GM18511 (cell line): ENCODE results near the gene PABPN1L.

Source experiments
- ATAC-seq: cut with Tn5 transposase; IDR thresholded peaks from one replicate; pipeline ENCODE4 v1.9.1; 2021; ENCODE audit warnings: mild to moderate bottlenecking, moderate library complexity; ENCODE audit not compliant: unreplicated experiment

Gene PABPN1L

DNA sequence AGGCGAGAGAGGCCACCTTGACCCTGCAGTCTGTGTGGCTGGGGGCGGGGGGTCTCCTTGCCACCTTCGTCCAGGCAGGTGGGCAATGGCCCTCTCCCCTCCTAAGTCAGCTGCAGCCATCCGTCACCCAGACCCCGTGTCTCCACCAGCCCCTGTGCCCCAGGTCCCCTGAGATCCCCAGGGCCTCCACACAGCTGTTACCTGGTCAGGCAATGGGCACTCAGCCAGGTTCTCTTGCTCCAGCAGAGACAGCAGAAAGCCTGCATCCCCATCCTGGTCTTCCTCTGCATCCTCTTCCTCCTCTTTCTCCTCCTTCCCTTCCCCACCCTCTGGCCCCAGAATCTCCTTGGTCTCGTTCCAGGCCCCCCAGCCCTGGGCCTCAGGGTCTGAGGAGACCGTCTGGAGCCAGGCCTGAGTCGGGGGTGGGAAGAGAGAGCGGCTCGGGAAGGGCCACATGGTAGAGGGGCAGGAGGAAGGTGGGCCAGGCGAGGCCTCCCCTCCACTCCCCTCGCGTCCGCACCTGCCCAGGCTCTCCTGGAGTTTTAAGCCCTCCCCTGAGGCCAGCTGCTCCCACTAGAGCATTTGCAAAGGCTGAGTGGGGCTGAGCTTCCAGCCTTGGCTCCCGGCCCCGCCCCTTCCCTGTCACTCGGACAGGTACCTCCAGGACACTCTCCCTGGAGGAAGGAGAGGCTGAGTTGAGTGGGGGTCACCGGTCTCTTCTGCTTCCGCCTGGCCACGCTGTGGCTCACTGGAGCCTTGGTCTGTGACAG lies at the start of gene PABPN1L:
PABPN1L (minus strand) TSS at position 510 of the 770 bp plus-strand sequence; CDS start at position 456, 54 bp downstream.
- ATAC-seq = no peak

DNA sequence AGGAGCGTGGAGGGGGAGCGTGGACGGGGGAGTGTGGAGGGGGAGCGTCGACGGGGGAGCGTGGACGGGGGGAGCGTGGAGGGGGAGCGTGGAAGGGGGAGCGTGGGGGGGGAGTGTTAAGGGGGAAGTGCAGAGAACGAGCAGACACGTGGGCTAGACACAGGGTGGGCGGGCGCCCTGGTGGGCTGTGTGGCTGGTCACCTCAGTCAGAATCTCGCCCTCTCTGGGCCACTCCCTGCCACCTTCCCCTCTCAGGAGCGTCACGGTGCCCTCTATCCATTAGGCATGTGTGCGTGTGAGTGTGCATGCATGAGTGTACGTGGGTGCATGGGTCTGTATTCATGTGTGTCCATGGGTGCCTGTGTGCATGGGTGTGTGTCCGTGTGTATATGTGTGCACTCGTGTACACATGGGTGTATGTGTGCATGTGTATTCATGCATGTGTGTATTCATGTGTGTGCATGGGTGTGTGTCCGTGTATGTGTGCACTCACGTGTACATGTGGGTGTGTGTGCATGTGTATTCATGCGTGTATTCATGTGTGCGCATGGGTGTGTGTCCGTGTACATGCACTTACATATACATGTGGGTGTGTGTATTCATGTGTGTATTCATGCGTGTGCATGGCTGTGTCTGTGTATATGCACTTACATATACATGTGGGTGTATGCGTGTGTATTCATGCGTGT lies 49.3 kb upstream of the PABPN1L start:
- ATAC-seq = no peak

GRCh38 chr16:88914750-88915368 lies 48.4 kb upstream of the PABPN1L start:
- ATAC-seq = no peak

DNA sequence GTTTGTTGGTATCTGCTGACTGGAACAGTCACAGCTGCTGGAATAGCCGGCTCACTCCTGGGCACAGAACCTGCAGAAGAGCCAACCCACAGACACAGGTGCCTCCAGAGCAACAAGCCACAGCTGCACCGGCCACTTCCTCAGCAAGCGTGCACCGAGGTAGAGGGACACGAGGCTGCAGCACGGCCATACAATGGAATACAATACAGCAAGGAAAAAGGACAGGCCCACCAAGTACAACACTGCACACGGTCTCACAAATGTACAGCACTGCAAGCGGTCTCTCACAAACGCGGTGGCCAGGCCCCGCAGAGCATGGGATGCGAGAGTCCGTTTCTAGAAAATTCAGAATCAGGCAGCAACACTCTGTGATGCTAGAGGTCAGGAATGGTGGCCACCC lies 47.4 kb upstream of the PABPN1L start:
- ATAC-seq = no peak

GRCh38 chr16:88913001-88913612 lies 46.6 kb upstream of the PABPN1L start:
- no peak for ATAC-seq

DNA sequence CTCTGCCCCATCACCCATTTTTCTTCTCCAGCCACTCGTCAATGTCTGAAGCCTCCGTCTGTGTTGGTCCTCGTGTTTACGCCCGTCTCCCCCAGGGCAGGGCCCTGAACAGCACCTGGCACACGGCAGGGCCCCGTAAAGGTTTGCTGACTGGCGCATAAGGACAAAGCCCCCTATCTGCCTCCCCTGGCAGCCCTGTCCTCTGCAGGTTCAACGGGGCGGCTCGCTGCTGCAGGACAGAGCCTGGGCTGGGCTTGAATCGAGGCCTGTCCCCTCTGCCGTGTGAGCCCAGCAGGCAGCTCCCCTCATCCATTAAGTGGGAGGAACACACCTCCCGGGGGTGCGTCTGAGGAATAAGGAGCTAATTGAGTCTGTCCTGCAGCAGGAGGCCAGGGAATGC lies 46.1 kb upstream of the PABPN1L start:
- ATAC-seq = no peak

DNA sequence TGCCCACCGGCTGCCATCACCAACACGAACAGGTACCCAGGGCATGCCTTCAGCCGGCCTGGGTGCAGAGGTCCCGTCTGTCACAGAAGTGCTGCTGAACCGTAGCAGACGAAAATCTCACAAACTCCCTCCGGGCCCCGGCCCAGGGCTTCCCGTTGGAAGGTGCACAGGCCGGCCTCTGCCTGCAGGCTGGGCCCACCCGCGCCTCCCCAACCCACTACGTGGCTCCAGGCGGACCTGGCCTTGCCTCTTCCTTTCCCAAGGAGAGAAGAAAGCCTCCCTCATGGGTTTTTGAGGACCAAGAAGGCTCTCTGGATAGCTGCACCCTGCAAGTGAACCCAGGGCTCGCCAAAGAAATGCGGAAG lies 45.5 kb upstream of the PABPN1L start:
- no peak for ATAC-seq

- no peak for ATAC-seq
These were observed 44.9 kb upstream of the PABPN1L start for GRCh38 chr16:88911136-88911945.

- ATAC-seq = no peak
These were observed 44.0 kb upstream of the PABPN1L start for GRCh38 chr16:88910284-88911135.

- no peak for ATAC-seq
These were observed 43.2 kb upstream of the PABPN1L start for GRCh38 chr16:88909431-88910210.

DNA sequence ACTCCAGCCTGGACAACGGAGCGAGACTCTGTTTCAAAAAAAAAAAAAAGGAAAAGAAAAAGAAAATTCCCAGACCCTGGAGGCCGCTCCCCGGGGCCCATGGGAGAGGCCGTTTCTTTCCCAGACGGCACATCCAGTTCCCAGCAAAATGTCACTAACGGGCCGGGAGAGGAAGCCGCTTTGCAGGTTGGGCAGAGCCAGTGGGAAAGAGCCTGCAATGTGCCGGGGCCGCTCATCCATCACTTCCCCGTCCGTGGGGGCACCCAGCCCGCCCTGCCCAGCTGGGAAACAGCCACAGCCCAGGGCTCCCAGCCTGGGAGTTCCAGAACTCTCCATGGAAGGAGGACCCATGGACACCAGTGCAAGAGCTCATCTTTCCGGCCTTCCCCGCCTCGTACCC lies 41.8 kb upstream of the PABPN1L start:
- ATAC-seq = no peak

- ATAC-seq = no peak
These were observed 41.3 kb upstream of the PABPN1L start for GRCh38 chr16:88907768-88908167.

DNA sequence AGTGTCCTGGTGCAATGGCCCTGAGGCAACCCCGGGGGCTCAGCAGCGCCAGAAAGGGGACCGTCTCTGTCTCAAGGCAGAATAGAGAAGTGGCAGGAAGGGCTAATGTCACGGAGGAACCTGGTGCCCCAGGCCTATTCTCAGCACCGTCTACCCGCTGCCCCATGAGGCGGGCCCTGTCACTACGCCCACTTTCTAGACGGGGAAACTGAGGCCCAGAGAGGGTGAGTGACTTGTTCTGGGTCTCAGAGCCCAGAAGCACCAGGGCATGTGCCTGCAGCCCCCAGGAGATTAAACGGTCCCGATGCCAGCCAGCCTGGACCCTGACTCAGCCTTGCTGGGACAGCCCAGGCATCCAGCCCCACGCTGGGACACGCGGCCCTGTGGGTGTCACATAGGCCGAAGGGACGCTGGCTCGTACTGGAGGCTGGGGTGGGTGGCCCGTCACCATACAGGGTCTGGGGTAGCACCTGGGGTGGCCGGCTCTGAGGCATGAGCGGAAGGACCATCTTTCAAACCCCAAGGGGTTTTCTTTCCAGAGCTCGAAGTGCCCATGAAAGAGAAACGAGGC lies 40.2 kb upstream of the PABPN1L start:
- no peak for ATAC-seq

DNA sequence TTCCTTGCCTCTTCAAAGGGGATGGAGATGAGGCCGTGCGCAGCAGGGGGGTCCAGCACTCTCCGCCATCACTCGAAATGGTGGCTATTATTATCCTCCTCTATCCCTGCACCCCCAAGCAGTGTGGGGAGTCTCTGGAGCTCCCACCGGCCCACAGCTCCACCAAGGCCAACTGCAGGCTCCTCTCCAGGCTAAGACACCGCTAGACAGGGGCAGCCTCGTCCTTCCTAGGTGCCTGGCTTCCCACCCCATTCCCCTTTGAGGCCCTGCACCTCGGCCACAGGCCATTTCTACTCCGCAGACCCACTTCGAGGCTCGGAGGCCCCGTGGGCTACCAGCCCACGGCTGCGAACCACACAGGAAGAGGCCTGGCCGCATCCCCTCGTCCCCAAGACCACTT lies 39.6 kb upstream of the PABPN1L start:
- ATAC-seq = no peak

DNA sequence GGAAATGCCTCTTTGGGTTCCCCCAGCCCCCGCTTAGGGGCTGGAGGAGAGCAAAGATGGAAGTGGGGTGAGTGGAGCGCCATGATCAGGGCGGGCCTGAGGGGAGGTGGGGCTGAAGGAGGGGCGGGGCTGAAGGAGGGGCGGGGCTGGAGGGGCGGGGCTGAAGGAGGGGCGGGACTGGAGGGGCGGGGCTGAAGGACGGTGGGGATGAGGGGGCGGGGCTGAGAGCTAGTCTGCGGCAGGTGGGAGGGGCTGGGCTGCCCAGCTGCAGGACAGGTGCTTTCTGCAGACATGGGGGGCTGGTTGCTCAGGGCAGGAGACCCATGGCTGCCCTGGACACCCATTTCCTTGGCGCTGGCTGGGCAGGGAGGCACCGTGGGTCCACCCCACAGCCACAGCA lies 39.1 kb upstream of the PABPN1L start:
- ATAC-seq = no peak

GRCh38 chr16:88904676-88905365 lies 38.4 kb upstream of the PABPN1L start:
- no peak for ATAC-seq

GRCh38 chr16:88903267-88903666 lies 36.8 kb upstream of the PABPN1L start:
- no peak for ATAC-seq

GRCh38 chr16:88902744-88903143 lies 36.3 kb upstream of the PABPN1L start:
- no peak for ATAC-seq
